B cell (primary cell): ENCODE data around the gene SYMPK.

ENCODE experiments used
- EZH2 ChIP-seq: IDR thresholded peaks from 2 replicates; pipeline ENCODE4 v1.6.1; 2012; ENCODE audit warnings: borderline replicate concordance, low read depth, mild to moderate bottlenecking, moderate library complexity, low read length; ENCODE audit not compliant: insufficient read depth, poor library complexity, severe bottlenecking
- TF ChIP-seq, protein P1 (sequence below): fragments of 200-600 bp; IDR thresholded peaks from one replicate; pipeline ENCODE4 v1.8.0; 2022; ENCODE audit warnings: antibody characterized with exemption, mild to moderate bottlenecking

GRCh38 chr19:45809643-45810159 is 53.2 kb downstream of the SYMPK start:
- TF ChIP-seq, protein P1, sequence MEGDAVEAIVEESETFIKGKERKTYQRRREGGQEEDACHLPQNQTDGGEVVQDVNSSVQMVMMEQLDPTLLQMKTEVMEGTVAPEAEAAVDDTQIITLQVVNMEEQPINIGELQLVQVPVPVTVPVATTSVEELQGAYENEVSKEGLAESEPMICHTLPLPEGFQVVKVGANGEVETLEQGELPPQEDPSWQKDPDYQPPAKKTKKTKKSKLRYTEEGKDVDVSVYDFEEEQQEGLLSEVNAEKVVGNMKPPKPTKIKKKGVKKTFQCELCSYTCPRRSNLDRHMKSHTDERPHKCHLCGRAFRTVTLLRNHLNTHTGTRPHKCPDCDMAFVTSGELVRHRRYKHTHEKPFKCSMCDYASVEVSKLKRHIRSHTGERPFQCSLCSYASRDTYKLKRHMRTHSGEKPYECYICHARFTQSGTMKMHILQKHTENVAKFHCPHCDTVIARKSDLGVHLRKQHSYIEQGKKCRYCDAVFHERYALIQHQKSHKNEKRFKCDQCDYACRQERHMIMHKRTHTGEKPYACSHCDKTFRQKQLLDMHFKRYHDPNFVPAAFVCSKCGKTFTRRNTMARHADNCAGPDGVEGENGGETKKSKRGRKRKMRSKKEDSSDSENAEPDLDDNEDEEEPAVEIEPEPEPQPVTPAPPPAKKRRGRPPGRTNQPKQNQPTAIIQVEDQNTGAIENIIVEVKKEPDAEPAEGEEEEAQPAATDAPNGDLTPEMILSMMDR: no peak
- TF ChIP-seq EZH2: no peak
